ENCODE measurements around the gene ST6GALNAC4.

The ST6GALNAC4 gene

DNA sequence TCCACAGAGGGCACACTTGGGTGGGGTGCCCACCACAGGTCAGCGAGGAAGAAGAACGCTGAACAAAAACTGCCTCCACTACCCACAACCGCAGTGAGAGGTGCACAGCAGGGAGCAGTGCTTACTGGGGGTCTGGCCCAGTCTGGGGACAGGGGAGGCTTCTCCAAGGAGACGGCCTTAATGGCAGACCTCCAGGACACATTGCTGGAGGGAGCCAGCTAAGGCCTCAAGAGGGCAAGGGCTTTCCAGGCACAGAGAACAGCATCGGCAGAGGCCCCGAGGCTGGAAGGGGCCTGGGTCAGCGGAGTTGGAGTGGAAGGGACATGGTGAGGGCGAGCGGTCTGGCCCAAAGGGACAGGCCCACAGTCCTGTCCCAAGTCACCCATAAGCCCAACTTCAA, 29.1 kb upstream of the ST6GALNAC4 start:
- no peak for DNase-seq

DNA sequence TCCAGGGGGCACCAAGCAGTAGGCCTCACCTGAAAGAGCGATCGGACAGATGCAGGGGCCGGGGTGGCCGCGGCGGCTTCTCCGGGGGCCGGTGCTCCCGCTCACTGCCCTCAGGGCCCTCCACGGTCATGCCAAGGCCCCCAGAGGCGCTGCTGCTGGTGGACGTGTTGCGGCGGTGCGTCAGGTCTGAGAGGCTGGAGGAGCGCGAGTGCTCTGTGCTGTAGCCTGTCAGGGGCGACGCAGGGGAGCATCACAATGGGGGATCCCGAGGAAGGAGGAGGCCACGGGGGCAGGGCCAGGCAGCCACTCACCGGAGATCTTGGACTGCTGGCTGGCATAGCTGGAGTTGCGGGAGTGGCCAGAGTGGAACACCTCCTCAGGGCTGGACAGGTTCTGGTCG, 28.5 kb upstream of the ST6GALNAC4 start:
- no peak for DNase-seq

DNA sequence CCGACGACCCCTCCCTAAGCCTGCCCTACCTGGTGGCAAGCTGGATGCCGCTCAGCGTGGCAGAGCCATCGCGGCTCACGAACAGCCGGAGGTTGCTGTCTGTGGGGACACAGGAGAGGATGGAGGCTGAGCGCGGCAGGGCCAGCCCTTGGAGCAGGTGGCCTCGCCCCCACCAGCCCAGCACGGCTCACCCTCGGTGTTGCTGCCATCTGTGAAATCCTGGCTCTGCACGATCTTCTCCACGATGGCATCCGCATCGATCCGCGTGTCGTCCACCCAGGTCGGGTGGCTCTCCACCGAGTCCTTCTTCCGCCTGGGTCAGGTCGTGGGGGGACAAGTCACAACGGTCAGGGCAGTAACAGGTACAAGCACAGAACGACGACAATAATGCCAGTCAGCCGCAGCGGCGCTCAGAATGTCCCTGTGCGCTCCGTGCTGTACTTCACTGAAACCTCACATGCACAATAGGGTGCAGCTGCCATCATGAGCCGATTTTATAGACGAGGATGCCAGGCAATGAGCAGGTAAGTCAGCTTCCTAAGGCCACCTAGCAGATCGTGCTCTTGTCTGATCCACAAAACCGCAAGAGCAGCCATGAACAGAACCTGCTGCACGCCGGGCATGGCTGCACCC, 27.9 kb upstream of the ST6GALNAC4 start:
- no peak for DNase-seq

DNA sequence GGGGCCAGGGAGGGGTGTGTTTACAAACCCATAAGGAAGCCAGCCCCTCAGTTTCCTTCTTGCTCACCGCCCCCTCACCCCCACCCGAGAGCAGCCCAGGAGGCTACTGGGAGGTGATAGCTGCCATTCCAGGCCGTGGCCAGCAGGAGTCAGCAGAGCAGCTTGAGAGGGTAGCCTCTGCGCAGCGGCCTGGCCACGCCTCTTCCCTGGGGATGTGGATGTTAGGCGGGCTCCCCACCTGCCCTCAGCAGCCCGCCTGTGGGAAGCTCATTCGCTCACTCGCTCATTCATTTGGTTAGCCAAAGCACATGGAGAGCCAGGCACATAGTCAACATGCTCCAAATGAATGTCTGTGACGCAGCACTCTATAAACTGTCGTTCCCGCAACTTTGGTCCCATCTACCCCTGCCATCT, 26.9 kb upstream of the ST6GALNAC4 start:
- DNase-seq, result peak; percentile 91

DNA sequence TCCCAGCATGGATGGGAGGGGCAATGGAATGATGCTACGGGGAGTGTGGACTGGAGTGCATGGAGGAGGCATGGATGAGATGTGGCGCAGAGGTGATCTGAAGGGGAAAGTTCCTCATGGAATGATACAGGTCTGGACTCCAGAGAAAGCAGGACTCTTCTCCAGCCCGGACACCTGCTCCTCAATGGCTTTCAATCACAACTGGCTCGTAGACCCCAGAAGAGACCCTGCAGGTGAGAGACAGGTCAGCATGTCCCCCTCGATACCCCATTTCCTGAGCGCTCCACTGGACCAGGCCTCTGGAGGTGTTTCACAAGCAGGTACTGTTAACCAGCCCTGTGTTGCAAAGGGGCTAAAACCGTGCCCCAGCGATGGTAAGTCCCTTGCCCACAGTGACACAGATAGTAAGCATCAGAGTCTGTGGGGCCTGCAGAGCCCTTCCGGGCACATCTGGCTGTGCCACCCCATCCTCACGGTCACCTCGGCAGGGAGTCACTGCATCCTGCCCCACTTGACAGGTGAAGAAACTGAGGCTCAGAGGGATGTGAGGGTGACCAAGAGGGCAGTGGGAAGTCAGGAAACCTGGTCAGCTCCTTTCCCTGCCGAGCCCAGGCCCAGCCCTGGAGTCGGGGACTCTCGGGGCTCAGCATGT, 26.3 kb upstream of the ST6GALNAC4 start:
- no peak for DNase-seq

DNA sequence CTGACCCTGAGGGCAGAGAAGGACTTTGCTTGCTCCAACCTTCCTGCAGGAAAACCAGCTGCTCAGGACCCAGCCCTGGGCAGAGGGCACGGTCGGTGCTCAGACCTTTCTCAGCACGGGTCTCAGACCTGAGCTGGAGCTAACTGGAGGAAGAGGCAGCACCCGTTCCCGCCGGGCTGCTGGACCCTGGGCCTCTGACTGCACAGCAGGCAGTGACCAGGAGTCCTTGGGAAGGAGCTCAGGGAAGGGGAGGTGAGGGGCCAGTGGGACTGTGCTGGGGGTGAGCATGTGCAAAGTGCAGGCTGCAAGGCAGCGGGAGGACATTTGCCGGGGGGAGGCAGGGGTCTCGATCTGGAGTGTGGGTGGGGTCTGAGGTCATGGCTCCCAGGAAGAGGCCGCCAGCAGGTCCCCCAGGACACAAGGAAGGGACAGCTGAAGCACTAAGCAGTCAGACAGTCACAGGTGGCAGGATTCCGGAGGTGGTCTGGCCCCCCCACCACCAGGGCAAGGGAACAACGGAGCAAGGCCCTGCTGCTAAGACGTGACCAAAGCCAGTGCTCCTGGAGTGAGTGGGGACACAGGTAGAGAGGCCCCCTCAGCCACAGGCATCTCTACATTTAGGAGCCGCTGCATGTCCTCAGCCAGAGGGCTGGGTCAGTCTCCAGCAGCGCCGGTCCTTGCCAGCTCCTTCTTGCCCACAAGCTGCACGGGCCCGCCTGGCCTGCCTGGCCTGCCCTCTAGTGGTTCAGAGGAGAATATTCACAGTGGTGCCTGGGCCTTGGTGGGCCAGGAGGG, 25.6 kb upstream of the ST6GALNAC4 start:
- DNase-seq, result peak; percentile 81

DNA sequence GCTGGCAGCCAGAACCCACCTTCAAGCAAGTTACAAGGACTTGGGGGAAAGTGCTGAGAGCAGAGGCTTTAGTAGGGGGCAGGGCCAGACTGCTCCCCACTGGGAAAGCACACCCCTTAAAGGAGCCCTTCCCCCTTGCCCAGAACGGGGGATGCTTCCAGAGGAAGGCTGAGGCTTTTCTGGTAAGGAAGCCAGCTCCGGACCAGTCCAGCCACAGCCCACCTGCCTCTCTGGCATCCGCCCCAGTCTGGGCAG, 25.0 kb upstream of the ST6GALNAC4 start:
- DNase-seq, result no peak

DNA sequence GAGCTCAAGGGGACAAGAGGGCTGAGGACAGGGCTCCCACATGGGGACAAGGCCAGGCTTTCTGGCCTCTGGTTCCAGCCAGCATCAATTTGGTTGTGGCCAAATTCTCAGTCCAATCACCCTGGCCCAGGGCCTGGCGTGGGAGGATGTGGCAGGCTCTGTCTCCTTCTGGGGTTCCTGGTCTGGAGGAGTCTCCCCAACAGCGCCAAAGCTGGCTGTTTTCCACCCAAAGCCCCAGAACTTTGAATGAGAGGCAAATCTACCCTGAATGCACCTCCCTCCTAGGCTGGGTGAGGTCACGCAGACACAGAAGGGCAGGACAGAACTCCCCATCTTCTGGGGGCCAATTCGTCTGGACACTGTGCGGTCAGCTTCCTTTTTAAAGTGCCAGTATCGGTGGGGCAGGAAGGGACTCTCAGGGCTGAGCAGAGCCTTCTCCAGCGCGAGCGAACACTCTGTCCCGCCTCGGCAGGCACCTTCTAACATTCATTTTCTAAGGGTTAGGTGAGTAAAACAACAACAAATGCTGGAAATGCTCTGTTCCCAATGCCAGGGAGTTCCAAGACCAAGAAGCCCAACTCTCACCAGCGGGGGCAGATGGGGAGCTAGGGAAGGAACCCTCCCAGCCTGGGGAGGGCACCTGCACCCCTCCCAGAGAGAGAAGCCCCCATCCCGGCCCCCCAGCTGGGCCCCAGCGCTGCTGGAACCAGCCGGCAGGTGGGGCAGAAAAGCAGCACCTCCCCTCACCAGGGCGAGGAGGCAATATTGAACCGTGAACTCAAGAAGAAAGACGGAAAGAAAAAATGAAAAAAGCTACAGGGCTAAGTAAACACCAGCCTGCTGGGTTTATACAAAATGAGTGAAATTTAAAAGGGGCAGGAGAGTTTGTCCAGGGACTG, 24.5 kb upstream of the ST6GALNAC4 start:
- DNase-seq, result no peak

DNA sequence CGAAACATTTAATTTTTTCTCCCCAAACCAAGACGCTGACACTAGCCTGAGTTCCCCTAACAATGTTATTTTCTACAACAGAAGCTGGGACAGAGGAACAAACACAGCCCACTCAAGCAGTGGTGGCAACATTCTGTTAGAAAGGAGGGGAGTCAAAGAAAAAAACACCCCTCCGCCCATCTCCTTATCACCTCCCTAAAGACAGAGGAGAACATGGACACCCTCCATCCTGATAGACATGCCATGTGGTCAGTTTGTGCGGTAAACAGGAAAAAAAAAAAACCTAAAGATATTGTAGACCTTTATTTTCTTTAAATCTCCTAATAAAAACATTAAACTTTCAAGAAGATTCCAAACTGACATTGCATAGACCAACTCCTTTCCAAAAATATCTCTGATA, 23.8 kb upstream of the ST6GALNAC4 start:
- no peak for DNase-seq

DNA sequence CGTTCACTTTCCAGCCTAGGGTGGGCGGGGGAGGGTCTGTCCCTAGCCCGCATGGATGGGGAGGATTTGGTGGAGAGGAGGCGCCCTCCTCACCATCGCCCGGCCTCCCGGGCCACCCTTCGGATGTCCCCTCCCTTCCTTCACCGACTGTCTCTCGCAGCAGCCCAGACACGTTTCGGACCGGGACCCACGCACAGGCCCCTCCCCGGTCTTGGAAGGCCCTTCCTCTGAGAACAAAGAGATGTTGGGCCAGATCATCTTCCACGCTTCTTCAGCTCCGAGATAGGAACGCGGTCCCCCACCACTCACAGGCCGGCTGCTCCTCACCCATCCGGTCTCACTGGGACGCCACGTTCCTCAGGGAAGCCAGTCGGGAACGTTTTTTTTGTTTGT, 21.5 kb upstream of the ST6GALNAC4 start:
- no peak for DNase-seq

DNA sequence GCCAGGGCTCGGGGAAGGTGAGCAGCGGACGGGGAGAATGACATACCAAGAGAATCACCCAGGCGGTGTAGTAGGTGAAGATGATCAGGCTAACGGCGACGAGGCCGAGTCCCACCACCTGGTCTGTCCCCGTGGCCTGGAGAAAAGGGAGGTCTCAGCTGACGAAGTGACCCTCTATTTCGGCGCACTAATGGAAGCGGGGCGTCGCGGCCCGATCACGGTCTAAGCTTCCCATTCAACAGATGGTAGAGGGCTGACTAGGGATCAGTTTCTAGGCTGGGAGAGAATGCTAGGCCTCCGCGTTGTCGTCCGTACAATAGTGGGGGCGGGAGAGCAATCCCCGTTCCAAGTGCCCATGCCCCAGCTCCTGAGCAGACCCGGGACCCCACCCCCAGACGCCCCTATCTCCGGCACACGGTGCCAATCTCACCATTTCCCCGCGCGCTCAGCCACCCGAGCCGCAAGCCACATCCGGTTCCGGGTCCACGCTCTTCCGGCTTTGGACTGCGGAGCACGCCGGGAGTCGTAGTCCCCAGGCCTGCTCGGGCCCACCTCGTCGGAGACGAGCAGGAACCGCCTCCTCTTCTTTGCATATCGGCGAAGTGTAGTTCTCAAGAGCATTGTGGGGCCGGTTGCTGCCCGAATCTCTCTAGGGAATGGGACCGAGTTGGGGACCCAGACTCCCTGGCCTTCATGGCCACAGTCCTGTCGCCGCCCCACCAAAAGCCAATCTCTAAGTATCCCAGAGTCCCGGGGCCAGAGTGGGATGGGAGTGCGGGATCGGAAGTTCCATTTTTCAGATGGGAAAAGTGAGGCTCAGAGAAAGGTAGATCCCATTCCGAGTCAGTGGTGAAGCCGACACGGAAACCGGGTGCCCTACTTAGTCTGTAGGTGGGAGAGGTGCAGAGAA, 20.8 kb upstream of the ST6GALNAC4 start, which contains the start of gene DPM2:
Gene DPM2, minus strand, starts transcription at position 467 of the 910 bp plus-strand sequence. Its CDS starts 34 bp downstream, at position 433.
- peak; percentile 95 for DNase-seq

DNA sequence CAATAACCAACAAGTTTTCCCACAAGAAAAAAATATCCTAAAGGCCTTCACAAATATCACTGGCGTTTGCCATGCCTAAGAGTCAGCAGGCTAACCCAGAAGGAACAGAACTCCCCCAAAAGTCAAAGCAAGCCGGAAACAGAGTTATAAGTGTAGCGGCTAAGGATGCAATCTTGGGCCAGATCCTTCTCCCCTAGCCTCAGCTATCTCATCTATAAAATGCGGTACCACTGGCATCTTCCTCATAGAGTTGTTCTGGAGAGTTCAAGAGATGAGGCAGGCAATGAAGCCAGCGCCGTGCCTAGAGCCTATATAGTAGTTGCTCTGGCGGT, 20.2 kb upstream of the ST6GALNAC4 start:
- DNase-seq, result no peak

DNA sequence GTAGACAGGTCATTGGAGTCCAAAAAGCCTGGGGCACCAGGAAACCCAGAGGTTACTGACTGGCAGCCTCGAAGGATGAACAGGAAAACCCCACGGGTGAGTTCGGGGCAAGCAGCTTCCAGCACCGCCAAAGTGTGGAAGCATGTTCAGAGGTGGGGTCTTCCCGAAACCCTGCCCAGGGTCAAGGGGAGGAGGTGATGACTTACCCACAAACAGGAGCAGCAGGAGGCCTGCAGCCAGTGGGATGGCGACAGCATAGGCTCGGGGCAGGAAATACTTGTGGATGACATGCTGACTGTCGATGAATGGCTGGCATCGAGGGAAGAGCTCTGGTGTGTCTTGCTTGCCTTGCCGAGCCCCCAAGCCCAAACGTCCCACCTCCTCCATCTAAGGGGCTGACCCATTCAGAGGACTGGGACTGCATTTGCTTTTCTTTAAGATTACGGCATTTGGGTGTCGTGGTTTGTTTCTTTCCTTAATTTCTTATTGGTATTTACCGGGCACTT, 19.6 kb upstream of the ST6GALNAC4 start:
- DNase-seq, result no peak

DNA sequence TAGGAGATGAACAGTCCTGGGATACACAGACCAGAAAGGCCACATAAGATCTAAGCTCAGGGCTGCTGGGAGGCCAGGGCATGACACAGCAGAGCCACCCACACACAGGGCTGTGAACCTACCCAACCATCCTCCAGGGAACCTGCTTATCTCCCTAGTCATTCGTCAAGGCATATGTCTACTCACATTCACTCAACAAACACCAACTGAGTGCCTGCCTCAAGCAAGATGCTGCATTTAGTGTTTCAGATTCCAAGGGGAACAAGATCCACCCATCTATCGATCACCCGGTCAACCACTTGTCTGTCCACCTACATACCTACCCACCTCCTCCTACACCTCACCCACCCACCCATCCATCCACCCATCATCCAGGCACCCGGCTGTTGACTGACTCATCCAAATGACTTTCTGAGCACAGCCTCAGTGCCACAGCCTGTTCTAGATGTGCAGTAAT, 19.0 kb upstream of the ST6GALNAC4 start:
- DNase-seq, result no peak

DNA sequence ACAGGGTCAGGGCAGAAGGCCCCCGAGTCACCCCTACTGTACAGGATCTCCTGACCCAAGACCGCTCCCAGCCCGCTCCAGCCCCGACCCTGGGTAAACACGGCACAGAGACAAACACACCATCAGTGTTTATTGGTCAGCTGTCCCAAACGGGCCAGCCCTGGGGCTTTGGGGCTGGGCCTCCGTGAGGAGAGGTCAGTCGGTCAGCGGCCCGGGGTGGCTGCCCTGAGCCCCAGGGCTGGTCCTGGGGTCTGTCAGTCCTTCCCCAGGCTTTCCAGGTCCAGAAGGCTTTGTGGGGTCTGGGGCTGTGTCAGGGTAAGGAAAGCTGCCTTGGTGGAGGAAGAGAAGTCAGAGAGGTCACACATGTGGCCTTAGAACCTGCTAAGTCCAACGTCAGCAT, 18.1 kb upstream of the ST6GALNAC4 start:
- DNase-seq, result no peak

DNA sequence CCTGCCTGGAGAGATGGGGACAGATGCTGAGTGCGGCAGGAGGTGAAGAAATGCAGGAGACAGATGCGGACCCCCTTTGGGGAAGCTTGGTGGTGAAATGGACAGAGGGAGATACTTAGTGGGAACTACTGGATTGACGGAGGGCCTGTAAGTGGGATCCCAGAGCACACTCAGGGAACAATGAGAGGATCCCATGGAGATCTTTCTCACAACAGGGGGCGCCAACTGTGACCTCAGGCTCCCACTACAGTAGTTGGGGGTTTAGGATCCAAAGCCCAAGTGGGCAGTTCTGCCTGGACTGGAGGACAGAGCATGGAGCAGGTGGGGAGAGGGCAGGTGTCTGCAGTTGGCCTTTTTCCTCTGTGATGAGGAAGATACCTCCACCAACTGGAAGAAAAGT, 17.4 kb upstream of the ST6GALNAC4 start:
- no peak for DNase-seq

DNA sequence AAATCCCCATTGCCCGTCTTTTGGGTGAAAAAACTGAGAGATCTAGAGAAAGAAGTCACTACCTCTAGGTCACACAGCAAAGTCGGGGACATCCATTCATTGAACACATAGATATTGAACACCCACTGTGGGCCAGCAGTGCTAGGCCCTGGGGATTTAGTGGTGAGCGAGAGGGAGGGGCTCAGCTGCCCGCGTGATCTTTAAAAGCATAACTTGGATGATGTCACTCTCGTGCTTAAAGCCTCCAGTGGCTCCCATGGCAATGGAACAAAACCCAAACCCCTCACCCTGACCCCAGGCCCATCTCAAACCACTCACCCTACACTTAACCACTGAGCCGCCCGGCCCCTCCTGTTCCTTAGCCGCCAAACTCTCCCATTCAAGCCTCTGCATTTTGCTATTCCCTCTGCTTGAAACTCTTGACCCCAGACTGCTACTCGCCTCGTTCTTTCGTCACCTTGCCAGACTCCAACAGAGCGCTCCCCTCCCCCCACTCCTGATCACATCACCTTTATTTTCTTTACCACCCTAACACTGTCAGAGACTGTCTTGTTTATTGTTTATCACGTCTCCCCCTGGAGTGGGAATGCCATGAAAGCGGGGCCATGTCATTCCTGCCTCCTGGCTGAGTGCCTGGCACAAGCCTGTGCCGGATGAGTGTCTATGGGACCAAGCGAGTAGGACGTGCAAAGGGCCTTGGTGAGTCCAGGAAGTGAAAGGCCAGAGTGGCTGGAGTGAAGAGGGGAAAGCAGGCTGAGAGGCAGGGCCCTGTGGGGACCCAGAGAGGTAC, 14.4 kb upstream of the ST6GALNAC4 start:
- no peak for DNase-seq

DNA sequence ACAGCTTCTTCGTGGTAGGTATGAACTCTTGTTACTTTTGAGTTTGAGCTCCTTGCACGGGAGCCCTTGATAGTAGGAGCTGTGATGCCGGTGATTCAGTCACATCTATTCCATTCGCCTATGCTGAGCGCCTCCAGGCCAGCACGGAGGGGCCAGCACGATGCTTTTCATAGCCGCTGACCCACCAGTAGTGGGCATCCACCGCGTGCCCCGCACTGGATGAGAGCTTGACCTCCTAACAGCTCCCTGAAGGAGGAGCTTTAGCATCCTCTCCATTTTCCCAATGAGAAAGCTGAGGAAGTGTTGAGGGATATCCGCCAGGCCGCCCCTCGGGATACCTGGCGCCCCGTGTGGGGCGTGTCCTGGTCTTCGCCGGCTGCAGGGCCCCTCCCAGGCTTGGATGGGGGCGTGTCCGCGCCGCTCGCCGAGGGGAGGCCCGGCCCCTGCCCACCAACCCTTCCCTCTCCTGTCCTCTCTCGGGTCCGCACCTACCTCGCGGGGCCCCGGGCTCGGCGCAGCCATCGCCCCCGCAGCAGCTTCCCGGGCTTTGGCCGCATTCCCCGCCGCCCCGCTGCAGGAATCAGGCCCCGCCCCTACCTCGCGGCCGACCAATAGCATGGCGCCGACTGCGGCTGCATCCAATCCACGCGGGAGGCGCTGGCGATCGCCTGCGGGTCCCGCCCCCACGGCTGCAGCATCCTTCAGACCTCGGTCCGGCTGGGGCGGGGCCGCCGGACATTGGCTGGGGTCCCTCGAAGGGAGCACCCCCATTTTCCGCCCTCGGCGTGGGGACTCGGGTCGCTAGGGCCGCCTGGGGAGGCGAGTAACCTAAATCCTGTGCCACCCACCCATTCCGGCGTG, 13.6 kb upstream of the ST6GALNAC4 start, which contains the start of gene PIP5KL1:
Gene PIP5KL1, minus strand, starts transcription at position 547 of the 861 bp plus-strand sequence. Its CDS starts 25 bp downstream, at position 522.
- peak; percentile 91 for DNase-seq

DNA sequence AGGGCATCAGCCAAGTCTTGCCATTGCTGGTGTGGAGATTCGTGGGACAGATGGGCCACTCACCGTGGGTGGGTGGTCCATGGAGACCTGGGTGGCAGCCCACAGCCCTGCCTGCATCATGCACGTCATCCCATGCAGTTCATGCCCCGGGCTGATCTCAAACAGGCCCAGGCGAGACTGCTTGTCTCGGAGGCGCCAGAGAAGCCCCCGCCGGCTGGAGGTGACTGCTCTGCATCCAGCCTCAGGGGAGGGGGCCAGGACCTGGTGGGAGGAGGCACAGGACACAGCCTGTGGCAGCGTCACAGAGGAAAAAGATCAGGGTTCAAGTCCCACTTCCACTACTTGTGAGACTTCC, 12.8 kb upstream of the ST6GALNAC4 start:
- no peak for DNase-seq

Measured in activated effector memory CD4-positive, alpha-beta T cell treated with anti-CD3 and anti-CD28 coated beads, Interleukin-2, amount 50 U/mL, for 16 hours (primary cell).